Peyer's patch (tissue), 4 donors: ENCODE data around the gene POMP.

Source experiments
- CTCF ChIP-seq, 6 experiments: fragments of 450-650 bp in 4 of 6; fragments of 200-600 bp in 2 of 6; sonication (generic) in 1 of 6; IDR thresholded peaks; one replicate each; pipeline ENCODE4 v1.5.1; 2017 to 2019; ENCODE audit warnings: antibody characterized with exemption in 6 of 6, mild to moderate bottlenecking in 3 of 6, moderate library complexity in 1 of 6
- POLR2A ChIP-seq, 2 donors: fragments of 450-650 bp; IDR thresholded peaks; one replicate each; pipeline ENCODE4 v1.5.1; 2017; ENCODE audit warnings: antibody characterized with exemption in 2 of 2, mild to moderate bottlenecking in 2 of 2, moderate library complexity in 2 of 2

- TF ChIP-seq POLR2A (IDR thresholded peaks at IDR 0.05) (no peak), CTCF (IDR thresholded peaks at IDR 0.05) (no peak)
Measured at GRCh38 chr13:28611654-28612131, 47.2 kb upstream of the POMP start.
